HCT116 (cell line): ENCODE data around the gene PARP12. TPM values are rescaled to one million over a fixed set of nuclear protein-coding genes. Genes with fewer than 3 reads are reported as not detected.

Experiments
- ATAC-seq: fragments of 200-7000 bp; cut with Tn5 transposase; 2 replicates; pipeline ENCODE4 v1.9.1; 2020; ENCODE audit warnings: mild to moderate bottlenecking, moderate library complexity
- BruUV-seq: library from RNA; stranded (reverse); fragments of 400-500 nt; replicated peaks from 2 replicates; lab custom pipeline; 2021; lab: Mats Ljungman, UMichigan
- CTCF ChIA-PET: fragments of 300-600 bp; sonication (Branson Sonifier 250); formaldehyde crosslinking; loops from one replicate; lab custom pipeline; 2021; ENCODE audit warnings: antibody characterized with exemption; lab: Charles Lee
- POLR2A ChIA-PET: fragments of 300-600, 350-600 bp; sonication (Branson Sonifier 250); formaldehyde crosslinking; loops from one replicate; lab custom pipeline; 2021; ENCODE audit warnings: antibody characterized with exemption; lab: Charles Lee
- RAD21 ChIA-PET, 2 experiments: fragments of 300-600 bp; sonication (Branson Sonifier 250); formaldehyde crosslinking; loops; one replicate each; lab custom pipeline; 2023; ENCODE audit warnings: low total read pairs in 2 of 2; ENCODE audit not compliant: uncharacterized antibody in 2 of 2, unreplicated experiment in 2 of 2, low non-redundant PET in 1 of 2; lab: Charles Lee
- DNase-seq: peaks from one replicate; pipeline ENCODE4 v3.0.0-alpha.2; 2010; ENCODE audit warnings: low read depth, low spot score
- H2AFZ ChIP-seq: fragments of 200-600 bp; shearing (Covaris generic), sonication (generic); 2 replicates; pipeline ENCODE4 v1.6.1; 2017; ENCODE audit warnings: low read depth, mixed run types, mixed read lengths, antibody characterized with exemption, low read length; ENCODE audit not compliant: poor library complexity, severe bottlenecking
- H3K27ac ChIP-seq: 2 replicates; pipeline ENCODE4 v1.5.1; 2012; ENCODE audit warnings: low read depth, low read length
- H3K27me3 ChIP-seq: fragments of 200-600 bp; sonication (generic); 2 replicates; pipeline ENCODE4 v1.6.1; 2016; ENCODE audit warnings: mixed run types, low read length, mixed read lengths; ENCODE audit not compliant: insufficient read depth
- H3K36me3 ChIP-seq, 2 experiments: fragments of 200-500 bp in 1 of 2; fragments of 200-600 bp in 1 of 2; sonication (Bioruptor generic) in 1 of 2; sonication (generic) in 1 of 2; 2 replicates each; pipeline versions ENCODE4 v1.5.1 to v1.6.1; 2014 to 2016; ENCODE audit warnings: low read length in 2 of 2, inconsistent platforms in 1 of 2, mixed read lengths in 1 of 2, mixed run types in 1 of 2; ENCODE audit not compliant: insufficient read depth in 2 of 2, control insufficient read depth in 1 of 2
- H3K4me1 ChIP-seq, 2 experiments: fragments of 200-600 bp in 1 of 2; sonication (generic) in 1 of 2; 2 replicates each; pipeline versions ENCODE4 v1.5.1 to v1.6.1; 2012 to 2017; ENCODE audit warnings: low read length in 2 of 2, inconsistent platforms in 1 of 2, mild to moderate bottlenecking in 1 of 2, mixed read lengths in 1 of 2, mixed run types in 1 of 2, moderate library complexity in 1 of 2; ENCODE audit not compliant: insufficient read depth in 2 of 2, control insufficient read depth in 1 of 2
- H3K4me2 ChIP-seq: fragments of 200-600 bp; sonication (generic); 2 replicates; pipeline ENCODE4 v1.6.1; 2017; ENCODE audit warnings: mixed run types, low read length, mixed read lengths
- H3K4me3 ChIP-seq, 2 experiments: fragments of 200-600 bp in 1 of 2; sonication (generic) in 1 of 2; replicated peaks in 1 of 2; 2 replicates each; pipeline ENCODE4 v1.5.1; 2011 to 2016; ENCODE audit warnings: low read length in 2 of 2, control low read depth in 1 of 2, low read depth in 1 of 2, mild to moderate bottlenecking in 1 of 2, mixed read lengths in 1 of 2, mixed run types in 1 of 2
- H3K79me2 ChIP-seq: fragments of 200-600 bp; sonication (generic); 2 replicates; pipeline ENCODE4 v1.6.1; 2017; ENCODE audit warnings: mild to moderate bottlenecking, mixed run types, low read length, moderate library complexity, mixed read lengths; ENCODE audit not compliant: insufficient read depth
- H3K9ac ChIP-seq: fragments of 200-600 bp; sonication (generic); 2 replicates; pipeline ENCODE4 v1.6.1; 2016; ENCODE audit warnings: low read length, mixed read lengths
- H3K9me2 ChIP-seq: fragments of 200-600 bp; sonication (generic), shearing (Covaris generic); 2 replicates; pipeline ENCODE4 v1.6.1; 2017; ENCODE audit warnings: mixed run types, mild to moderate bottlenecking, moderate library complexity; ENCODE audit not compliant: insufficient read depth
- H3K9me3 ChIP-seq, 2 experiments: fragments of 200-500 bp in 1 of 2; fragments of 200-600 bp in 1 of 2; sonication (Bioruptor generic) in 1 of 2; sonication (generic) in 1 of 2; 2 replicates each; pipeline ENCODE4 v1.6.1; 2014 to 2017; ENCODE audit warnings: low read length in 2 of 2, mixed read lengths in 2 of 2, inconsistent platforms in 1 of 2, low read depth in 1 of 2, mild to moderate bottlenecking in 1 of 2, mixed run types in 1 of 2, moderate library complexity in 1 of 2; ENCODE audit not compliant: control insufficient read depth in 1 of 2, insufficient read depth in 1 of 2
- H4K20me1 ChIP-seq: fragments of 200-600 bp; sonication (generic), shearing (Covaris generic); 2 replicates; pipeline ENCODE4 v1.6.1; 2017; ENCODE audit warnings: mixed run types, mild to moderate bottlenecking, moderate library complexity; ENCODE audit not compliant: insufficient read depth
- CTCF ChIP-seq, 3 experiments: fragments of 200-600 bp in 1 of 3; sonication (generic) in 1 of 3; IDR thresholded peaks in 2 of 3; conservative IDR thresholded peaks in 1 of 3; 2 replicates each; pipeline ENCODE4 v1.5.1; 2012 to 2017; ENCODE audit warnings: low read depth in 2 of 3, low read length in 2 of 3, antibody characterized with exemption in 1 of 3, borderline replicate concordance in 1 of 3, control low read depth in 1 of 3, mild to moderate bottlenecking in 1 of 3, mixed read lengths in 1 of 3, mixed run types in 1 of 3, moderate library complexity in 1 of 3; ENCODE audit not compliant: insufficient read depth in 1 of 3
- RAD21 ChIP-seq: IDR thresholded peaks from 2 replicates; pipeline ENCODE4 v1.6.1; 2012; ENCODE audit warnings: low read depth, mild to moderate bottlenecking
- SP1 ChIP-seq: IDR thresholded peaks from 2 replicates; pipeline ENCODE4 v1.6.1; 2012; ENCODE audit warnings: low read depth
- TCF7L2 ChIP-seq: IDR thresholded peaks from 2 replicates; pipeline ENCODE4 v1.7.0; 2011; ENCODE audit warnings: borderline replicate concordance, inconsistent platforms; ENCODE audit not compliant: insufficient read depth, insufficient read length; ENCODE audit errors: extremely low read depth
- ZFX ChIP-seq: fragments of 450-650 bp; IDR thresholded peaks from 2 replicates; pipeline ENCODE4 v1.6.1; 2017
- ZNF274 ChIP-seq: fragments of 200-500 bp; sonication (Bioruptor generic); IDR thresholded peaks from 2 replicates; pipeline ENCODE4 v1.6.1; 2014; ENCODE audit warnings: mild to moderate bottlenecking, low read depth, low read length, inconsistent platforms
- intact Hi-C: fragments of 100-400 bp; cut with micrococcal nuclease; formaldehyde crosslinking; loops from 2 replicates; pipeline ENCODE4 v1.10.0; 2022
- total RNA-seq: library from RNA; stranded (reverse); gene quantifications from one replicate; pipeline ENCODE4 v1.2.1, GENCODE V29; 2021; ENCODE audit not compliant: unreplicated experiment

Gene PARP12
- total RNA-seq, 1 experiment from 2014 or later = 17.7 TPM

GRCh38 chr7:140005754-140006503, 56.8 kb downstream of the PARP12 start:
- no peak overlapping the region for H3K9ac ChIP-seq
- H3K4me3 ChIP-seq = no peak overlapping the region
- POLR2A ChIA-PET = no interaction called here
- BruUV-seq = no TSS peak
- no peaks in the 10 kb centered on the region for H4K20me1 ChIP-seq
- DNase-seq (peak; percentile 48), ATAC-seq (peak; percentile 85)
- H3K9me3 ChIP-seq = no peaks in the 10 kb centered on the region
- no peak overlapping the region for H3K27ac ChIP-seq
- no peak for TF ChIP-seq ZNF274
- peak; percentile 68 for TF ChIP-seq RAD21
- TF ChIP-seq SP1 = no peak
- peak; percentile 19 for TF ChIP-seq TCF7L2
- TF ChIP-seq ZFX = 0 out of 2 replicates have a peak, but pooled peaks have one; percentile 15
- peak; percentile 63 to 80 (median 70) for TF ChIP-seq CTCF (IDR thresholded peaks at IDR 0.05 in 2 of 3, conservative IDR thresholded peaks at IDR 0.05 in 1 of 3; ENCODE audit: borderline replicate concordance in 1 of 3, insufficient read depth in 1 of 3, low read depth in 2 of 3, low read length in 2 of 3)
- no peaks in the 10 kb centered on the region for H3K36me3 ChIP-seq
- H3K79me2 ChIP-seq = no peaks in the 10 kb centered on the region
- intact Hi-C loops = loop anchor here (1.0 kb wide), 1 partner anchor 506 kb away; no protein-coding TSS in a partner anchor
- peak overlapping the region; percentile 8 for H2AFZ ChIP-seq
- CTCF ChIA-PET = interaction anchor here (0.5 to 5.3 kb wide), 18 partner anchors 12 to 641 kb away, joined by 3 to 55 read pairs (median 4); no protein-coding TSS in a partner anchor
- H3K4me2 ChIP-seq = peak overlapping the region; percentile 12; the same call in 1 of the 2 replicates
- no peaks in the 10 kb centered on the region for H3K27me3 ChIP-seq
- RAD21 ChIA-PET = interaction anchor here in 1 of 2 experiments (1.5 kb wide), 1 partner anchor 387 kb away, joined by 5 read pairs; no protein-coding TSS in a partner anchor
- H3K9me2 ChIP-seq = no peaks in the 10 kb centered on the region
- H3K4me1 ChIP-seq = peaks cover 0 to 9% of the 10 kb centered on the region in 2 experiments; a peak in 2 of 4 replicates
